ENCODE data around the gene ACSF2. TPM values are rescaled to one million over a fixed set of nuclear protein-coding genes. Genes with fewer than 3 reads are reported as not detected.
A peak's percentile ranks its signal among the peaks of the same experiment; 100 is the strongest.

The ACSF2 gene
- total and polyA plus RNA-seq, 2 of the 13 experiments (the other 11 are each of a cell fraction or from before 2014, with no cell fraction given) = 87.3 to 109 TPM

GRCh38 chr17:50479522-50480141 lies 53.6 kb downstream of the ACSF2 start:
- Histone ChIP-seq H3K4me1 (ENCODE audit: insufficient read depth, low read length) (peaks cover 52% of the 10 kb centered on the region), H3K9ac (ENCODE audit: insufficient read depth, low read depth, low read length) (peak overlapping the region; percentile 75; the same call in 1 of the 2 replicates), H2AFZ (ENCODE audit: low read length) (no peak overlapping the region), H3K4me3 (replicated peaks in 1 of 3; ENCODE audit: insufficient read depth in 1 of 3, low read depth in 2 of 3, low read length in 3 of 3) (peak overlapping the region; percentile 71 to 83 (median 82)), H3K27me3 (ENCODE audit: control insufficient read depth in 1 of 2, insufficient read depth in 2 of 2, low read length in 2 of 2) (no peaks in the 10 kb centered on the region), H4K20me1 (ENCODE audit: insufficient read depth, low read length) (peaks cover 4% of the 10 kb centered on the region; the same call in 1 of the 2 replicates), H3K4me2 (ENCODE audit: low read depth, low read length) (peak overlapping the region; percentile 94), H3K27ac (ENCODE audit: extremely low read length, insufficient read depth, low read length) (peak overlapping the region; percentile 80), H3K9me3 (ENCODE audit: low read length) (no peaks in the 10 kb centered on the region), H3K79me2 (ENCODE audit: insufficient read depth, low read length) (peaks cover 3% of the 10 kb centered on the region), H3K36me3 (replicated peaks in 1 of 2; ENCODE audit: control insufficient read depth in 1 of 2, insufficient read depth in 2 of 2, low read length in 2 of 2) (peaks cover 8 to 16% of the 10 kb centered on the region in 2 experiments; a peak in 4 of 5 replicates)
- ChIA-PET POLR2A (interaction anchor here (0.9 to 2.5 kb wide), 19 partner anchors 13 to 240 kb away, joined by 3 to 28 read pairs (median 5); partner anchors contain the start of genes ACSF2, LRRC59 and LUC7L3), CTCF (ENCODE audit: low intra/inter-chr PET ratio, low total read pairs) (interaction anchor here (0.7 to 3.0 kb wide), 4 partner anchors 51 to 146 kb away, joined by 3 to 43 read pairs (median 20); partner anchors contain the start of gene LRRC59)
- FAIRE-seq (peak; percentile 77), DNase-seq (ENCODE audit: low spot score) (peak; percentile 87), ATAC-seq (peak; percentile 72)
- WGBS (ENCODE audit: low lambda C conversion rate) = 13% methylated on average over 19 of the region's 19 CpGs
- BruUV-seq (replicated peaks) = no TSS peak
- intact Hi-C loops (cut with micrococcal nuclease; ENCODE audit: unreplicated experiment) = loop anchor here (1.0 kb wide), 1 partner anchor 117 kb away; no protein-coding TSS in a partner anchor
- in situ Hi-C loops (cut with HindIII; ENCODE audit: extremely low pct_ligation_motif_present, low pct_unique_long_range_greater_than_20kb) = loop anchor here (5.0 kb wide), 3 partner anchors 82 to 218 kb away; partner anchors contain the start of gene LRRC59
- no peak for TF ChIP-seq RAD51 (IDR thresholded peaks at IDR 0.05; ENCODE audit: borderline replicate concordance)
- TF ChIP-seq HOXA5 (CRISPR knock-in tag; IDR thresholded peaks at IDR 0.05) = no peak
- no peak for TF ChIP-seq NAIF1 (CRISPR knock-in tag; IDR thresholded peaks at IDR 0.05; ENCODE audit: borderline replicate concordance)
- peak; percentile 99 for TF ChIP-seq PCBP1 (IDR thresholded peaks at IDR 0.05; ENCODE audit: borderline replicate concordance, low read depth, low read length)
- 0 out of 2 replicates have a peak, but pooled peaks have one; percentile 16 for TF ChIP-seq ZBTB38 (CRISPR knock-in tag; IDR thresholded peaks at IDR 0.05)
- no peak for TF ChIP-seq ZGPAT (CRISPR knock-in tag; IDR thresholded peaks at IDR 0.05)
- TF ChIP-seq THRA (CRISPR knock-in tag; IDR thresholded peaks at IDR 0.05; ENCODE audit: borderline replicate concordance) = peak; percentile 49; the same call in 1 of the 2 replicates
- TF ChIP-seq PAX8 (CRISPR knock-in tag; IDR thresholded peaks at IDR 0.05; ENCODE audit: borderline replicate concordance) = 0 out of 2 replicates have a peak, but pooled peaks have one; percentile 13
- no peak for TF ChIP-seq ZNF577 (CRISPR knock-in tag; IDR thresholded peaks at IDR 0.05; ENCODE audit: borderline replicate concordance, low read depth)
- TF ChIP-seq SAP130 (CRISPR knock-in tag; IDR thresholded peaks at IDR 0.05; ENCODE audit: low read depth) = peak; percentile 48; the same call in 1 of the 2 replicates
- no peak for TF ChIP-seq ARNT2 (CRISPR knock-in tag; IDR thresholded peaks at IDR 0.05; ENCODE audit: low read depth)
- no peak for TF ChIP-seq DMTF1 (CRISPR knock-in tag; IDR thresholded peaks at IDR 0.05)
- TF ChIP-seq SRSF4 (IDR thresholded peaks at IDR 0.05; ENCODE audit: low read depth, low read length, poor library complexity, severe bottlenecking) = no peak
- TF ChIP-seq ZNF816 (CRISPR knock-in tag; IDR thresholded peaks at IDR 0.05; ENCODE audit: borderline replicate concordance) = no peak
- TF ChIP-seq ZC3H4 (CRISPR knock-in tag; IDR thresholded peaks at IDR 0.05; ENCODE audit: borderline replicate concordance) = no peak
- TF ChIP-seq KDM6A (CRISPR knock-in tag; IDR thresholded peaks at IDR 0.05; ENCODE audit: low read depth) = no peak
- TF ChIP-seq KAT8 (CRISPR knock-in tag; IDR thresholded peaks at IDR 0.05) = no peak
- TF ChIP-seq ZKSCAN5 (CRISPR knock-in tag; IDR thresholded peaks at IDR 0.05) = no peak
- no peak for TF ChIP-seq ZNF644 (CRISPR knock-in tag; IDR thresholded peaks at IDR 0.05; ENCODE audit: low read depth)

Data from HepG2 (cell line).